Adrenal gland (tissue), 12 donors: ENCODE data around the gene SLC35F1. TPM values are rescaled to one million over a fixed set of nuclear protein-coding genes. Genes with fewer than 3 reads are reported as not detected.

Source experiments
- DNase-seq, 7 donors: peaks; one replicate each; pipeline ENCODE4 v3.0.0-alpha.2; 2019 to 2020
- H3K27ac ChIP-seq, 5 donors: fragments of 200-600 bp; sonication (generic) in 4 of 5; 1 replicate in 3 of 5; 2 replicates in 2 of 5; pipeline versions ENCODE4 v1.5.1 to v1.8.0; 2016 to 2020; ENCODE audit warnings: mild to moderate bottlenecking in 1 of 5
- H3K27me3 ChIP-seq: fragments of 200-600 bp; 2 replicates; pipeline ENCODE4 v1.8.0; 2021
- H3K36me3 ChIP-seq, 2 donors: fragments of 200-600 bp; replicated peaks in 1 of 2; 1 replicate in 1 of 2; 2 replicates in 1 of 2; pipeline versions ENCODE4 v1.5.1 to v1.8.0; 2018 to 2022
- H3K4me1 ChIP-seq, 2 donors: fragments of 200-600 bp; replicated peaks in 1 of 2; 1 replicate in 1 of 2; 2 replicates in 1 of 2; pipeline versions ENCODE4 v1.5.1 to v1.8.0; 2018 to 2021
- H3K4me3 ChIP-seq, 4 donors: fragments of 200-600 bp; sonication (generic) in 3 of 4; one replicate each; pipeline ENCODE4 v1.5.1; 2016 to 2018
- H3K9me3 ChIP-seq, 3 donors: fragments of 200-600 bp; sonication (generic) in 1 of 3; replicated peaks in 1 of 3; 1 replicate in 2 of 3; 2 replicates in 1 of 3; pipeline versions ENCODE4 v1.5.1 to v1.8.0; 2016 to 2021
- POLR2A ChIP-seq, 2 donors: fragments of 450-650 bp; IDR thresholded peaks; one replicate each; pipeline ENCODE4 v1.6.1; 2017; ENCODE audit warnings: antibody characterized with exemption in 2 of 2, mild to moderate bottlenecking in 2 of 2, moderate library complexity in 1 of 2
- WGBS, 4 donors: extraction: QIAGEN DNeasy Blood & Tissue Kit in 2 of 4; methylation state at CpG; one replicate each; pipeline versions ENCODE4 v1.1.5 to v1.1.7; 2013 to 2017; 5-methylcytosine and 5-hydroxymethylcytosine counted together
- intact Hi-C, 2 donors: fragments of 100-400 bp; cut with DNase I; formaldehyde crosslinking; loops; one replicate each; pipeline versions ENCODE4 v1.14.1 to v1.15.0; 2022 to 2023
- polyA plus RNA-seq, 3 donors: library from polyadenylated mRNA; stranded (reverse); fragments of 200-250 nt in 2 of 3; fragments of 350-450 nt in 1 of 3; fragmentation: Illumina TruSeq in 1 of 3; extraction: RNeasy Lipid Tissue Mini Kit (QIAGEN cat#74804) in 1 of 3; gene quantifications; one replicate each; pipeline ENCODE4 v1.2.3, GENCODE V29; 2013 to 2014
- total RNA-seq, 9 donors: library from RNA; depleted of rRNA in 4 of 9; stranded (reverse); fragments of >200 nt in 4 of 9; fragments of 120-200 nt in 1 of 9; fragmentation: NEBNext Ultra II Directional in 1 of 9; extraction: Animal tissue kit (Norgen Biotek cat#: 25700) in 1 of 9; gene quantifications; one replicate each; pipeline versions ENCODE4 v1.1.0 to v1.2.4, GENCODE V29; 2013 to 2023
- TF ChIP-seq, protein P1 (sequence below), 6 experiments: fragments of 450-650 bp in 4 of 6; fragments of 200-600 bp in 2 of 6; sonication (generic) in 1 of 6; IDR thresholded peaks; 1 replicate in 5 of 6; 2 replicates in 1 of 6; pipeline versions ENCODE4 v1.5.1 to v1.8.0; 2016 to 2021; ENCODE audit warnings: antibody characterized with exemption in 6 of 6, mild to moderate bottlenecking in 2 of 6, moderate library complexity in 1 of 6
- donor health status: healthy with polysubstance abuse.
- donor health status: Bipolar disorder and iron deficiency.
- donor health status: DM: yes; HTN: yes; CAD: no.
- donor health status: DM: no; HTN: no; CAD: no.
- donor health status: DM: no; HTN: no; CAD: no.
- donor health status: DM: yes; HTN: yes; CAD: no.

The SLC35F1 gene
- total and polyA plus RNA-seq, 12 donors = 0.32 to 4.0 (median 1.7) TPM

DNA sequence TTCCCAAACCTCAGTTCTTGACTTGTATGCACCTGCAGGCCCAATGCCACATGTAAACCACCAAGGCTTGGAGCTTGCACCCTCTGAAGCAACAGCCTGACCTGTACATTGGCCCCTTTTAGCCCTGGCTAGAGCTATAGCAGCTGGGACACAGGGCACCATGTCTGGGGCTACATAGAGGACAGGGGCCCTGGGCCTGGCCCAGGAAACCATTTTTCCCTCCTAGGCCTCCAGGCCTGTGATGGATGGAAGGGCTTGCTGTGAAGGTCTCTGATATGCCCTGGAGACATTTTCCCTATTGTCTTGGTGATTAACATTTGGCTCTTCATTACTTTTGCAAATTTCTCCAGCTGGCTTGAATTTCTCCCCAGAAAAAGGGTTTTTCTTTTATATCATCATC lies 64.6 kb downstream of the SLC35F1 start:
- intact Hi-C loops = loop anchor here in 1 of 2 donors (10.0 kb wide), 1 partner anchor 283 kb away; no protein-coding TSS in a partner anchor

DNA sequence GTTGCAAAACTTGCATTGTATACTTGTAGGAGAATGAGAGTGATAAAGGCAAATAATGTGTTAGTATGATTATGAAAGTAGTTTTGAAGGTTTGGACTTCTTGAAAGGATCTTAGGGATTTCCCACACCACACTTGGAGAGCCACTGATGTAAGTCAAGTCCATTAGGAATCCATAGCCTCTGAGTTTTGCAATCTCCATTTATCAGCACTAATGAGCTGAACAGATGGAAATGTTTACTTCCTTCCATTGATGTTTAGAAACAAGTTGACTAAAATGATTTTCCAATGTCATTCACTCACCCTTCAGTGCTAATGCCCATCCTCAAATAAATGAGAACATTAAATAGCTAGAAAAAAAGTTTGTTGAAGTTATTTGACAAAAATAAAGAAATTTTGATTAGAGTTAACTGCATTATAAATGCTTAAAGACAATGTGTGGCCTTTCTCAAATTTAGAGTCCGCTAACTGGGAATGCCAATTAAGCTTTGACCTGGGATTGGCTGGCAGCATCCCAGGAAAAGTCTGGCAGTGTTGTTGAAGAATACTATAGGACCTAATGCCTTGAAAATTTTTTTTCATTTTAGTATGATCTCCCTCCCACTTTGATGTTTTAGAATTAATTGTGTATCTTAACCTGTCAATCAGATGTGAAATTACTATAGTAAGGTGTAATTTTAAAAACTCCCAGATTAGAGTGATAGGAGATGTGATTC lies 68.0 kb downstream of the SLC35F1 start:
- Histone ChIP-seq H3K36me3 (no peaks in the 10 kb centered on the region), H3K27me3 (no peaks in the 10 kb centered on the region), H3K4me3 (no peak overlapping the region), H3K27ac (no peak overlapping the region), H3K9me3 (no peaks in the 10 kb centered on the region), H3K4me1 (no peaks in the 10 kb centered on the region)
- intact Hi-C loops = loop anchor here (5.0 to 10.0 kb wide), 2 partner anchors 280 to 287 kb away; no protein-coding TSS in a partner anchor
- no peak for DNase-seq
- no peak for TF ChIP-seq POLR2A (IDR thresholded peaks at IDR 0.05)
- TF ChIP-seq, protein P1, sequence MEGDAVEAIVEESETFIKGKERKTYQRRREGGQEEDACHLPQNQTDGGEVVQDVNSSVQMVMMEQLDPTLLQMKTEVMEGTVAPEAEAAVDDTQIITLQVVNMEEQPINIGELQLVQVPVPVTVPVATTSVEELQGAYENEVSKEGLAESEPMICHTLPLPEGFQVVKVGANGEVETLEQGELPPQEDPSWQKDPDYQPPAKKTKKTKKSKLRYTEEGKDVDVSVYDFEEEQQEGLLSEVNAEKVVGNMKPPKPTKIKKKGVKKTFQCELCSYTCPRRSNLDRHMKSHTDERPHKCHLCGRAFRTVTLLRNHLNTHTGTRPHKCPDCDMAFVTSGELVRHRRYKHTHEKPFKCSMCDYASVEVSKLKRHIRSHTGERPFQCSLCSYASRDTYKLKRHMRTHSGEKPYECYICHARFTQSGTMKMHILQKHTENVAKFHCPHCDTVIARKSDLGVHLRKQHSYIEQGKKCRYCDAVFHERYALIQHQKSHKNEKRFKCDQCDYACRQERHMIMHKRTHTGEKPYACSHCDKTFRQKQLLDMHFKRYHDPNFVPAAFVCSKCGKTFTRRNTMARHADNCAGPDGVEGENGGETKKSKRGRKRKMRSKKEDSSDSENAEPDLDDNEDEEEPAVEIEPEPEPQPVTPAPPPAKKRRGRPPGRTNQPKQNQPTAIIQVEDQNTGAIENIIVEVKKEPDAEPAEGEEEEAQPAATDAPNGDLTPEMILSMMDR (IDR thresholded peaks at IDR 0.05) = no peak
- 76 to 94% (median 86%) methylated on average over 1 of the region's 1 CpG for WGBS, 4 donors

More for the DNA sequence above, 64.6 kb downstream of the SLC35F1 start:
- TF ChIP-seq, protein P1 (IDR thresholded peaks at IDR 0.05) = no peak
- no peak for TF ChIP-seq POLR2A (IDR thresholded peaks at IDR 0.05)
- Histone ChIP-seq H3K36me3 (no peaks in the 10 kb centered on the region), H3K4me3 (no peak overlapping the region), H3K9me3 (no peaks in the 10 kb centered on the region), H3K27me3 (no peaks in the 10 kb centered on the region), H3K4me1 (no peaks in the 10 kb centered on the region), H3K27ac (no peak overlapping the region)
- DNase-seq = no peak

DNA sequence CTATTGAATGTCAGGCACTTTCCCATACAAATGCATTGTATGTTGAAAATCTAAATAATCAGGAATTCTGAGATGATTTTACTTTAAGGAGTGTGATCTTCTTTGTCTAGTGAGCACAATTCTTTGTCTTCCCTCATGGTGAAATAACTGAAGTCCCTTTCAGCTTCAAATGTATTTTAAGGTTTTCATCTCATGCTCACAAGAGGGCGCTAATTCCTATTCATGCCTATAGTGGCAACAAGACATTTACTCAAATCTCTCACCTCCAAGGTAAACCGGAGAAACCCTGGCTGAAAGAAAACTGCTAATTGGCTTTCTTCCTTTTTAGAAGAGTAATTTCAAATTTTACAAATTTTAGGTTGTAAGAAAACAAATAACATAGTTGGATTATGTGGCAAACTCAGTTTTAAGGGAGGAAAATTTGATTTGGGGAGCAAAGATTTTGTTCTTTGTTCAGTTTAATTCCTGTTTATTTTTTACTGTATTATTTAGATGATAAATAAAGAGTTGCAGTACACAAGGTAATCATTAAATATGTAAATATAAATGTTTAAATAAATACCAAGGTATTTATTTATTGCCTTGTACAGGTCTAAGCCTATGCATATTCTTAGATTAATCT lies 69.1 kb downstream of the SLC35F1 start:
- Histone ChIP-seq H3K9me3 (no peaks in the 10 kb centered on the region), H3K4me1 (no peaks in the 10 kb centered on the region), H3K27me3 (no peaks in the 10 kb centered on the region), H3K4me3 (no peak overlapping the region), H3K36me3 (no peaks in the 10 kb centered on the region), H3K27ac (no peak overlapping the region)
- peak in 4 of 7 donors; percentile 10 to 21 (median 17) for DNase-seq
- TF ChIP-seq, protein P1 (IDR thresholded peaks at IDR 0.05) = peak; percentile 35 to 70 (median 56)
- TF ChIP-seq POLR2A (IDR thresholded peaks at IDR 0.05) = no peak
- 2 to 16% (median 8%) methylated on average over 2 of the region's 2 CpGs for WGBS, 4 donors
- intact Hi-C loops = loop anchor here (5.0 to 10.0 kb wide), 2 partner anchors 279 to 286 kb away; no protein-coding TSS in a partner anchor

DNA sequence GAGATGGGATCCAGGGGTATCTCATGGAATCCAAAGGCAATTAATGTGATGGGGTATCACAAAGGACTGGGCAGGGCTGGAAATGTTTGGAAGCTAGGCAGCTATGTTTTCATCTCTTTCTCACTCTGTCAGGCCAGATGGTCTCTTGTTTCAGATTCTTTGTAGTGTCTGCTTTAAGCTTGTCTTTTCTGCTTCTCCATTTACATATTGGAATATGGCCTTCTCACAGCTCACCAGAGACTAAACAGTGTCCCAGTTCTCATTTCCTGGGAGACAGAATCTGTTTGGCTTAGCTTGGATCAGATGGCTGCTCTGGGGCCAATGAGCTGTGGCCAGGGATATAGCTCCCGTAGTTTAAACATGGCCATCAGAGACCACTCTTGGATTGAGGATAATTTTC lies 78.9 kb downstream of the SLC35F1 start:
- H3K27ac ChIP-seq = no peak overlapping the region
- no peak for TF ChIP-seq POLR2A (IDR thresholded peaks at IDR 0.05)
- TF ChIP-seq, protein P1 (IDR thresholded peaks at IDR 0.05) = no peak
- 83 to 87% (median 86%) methylated on average over 1 of the region's 1 CpG for WGBS, 4 donors
- H3K27me3 ChIP-seq = no peaks in the 10 kb centered on the region
- H3K36me3 ChIP-seq = no peaks in the 10 kb centered on the region
- intact Hi-C loops = no loop called here
- no peaks in the 10 kb centered on the region for H3K9me3 ChIP-seq
- no peaks in the 10 kb centered on the region for H3K4me1 ChIP-seq
- no peak overlapping the region for H3K4me3 ChIP-seq
- no peak for DNase-seq
